Adrenal gland (tissue), 12 donors: ENCODE measurements around the gene HECW1. TPM values are rescaled to one million over a fixed set of nuclear protein-coding genes. Genes with fewer than 3 reads are reported as not detected.

ENCODE experiments used
- DNase-seq, 7 donors: peaks; one replicate each; pipeline ENCODE4 v3.0.0-alpha.2; 2019 to 2020
- H3K27ac ChIP-seq, 5 donors: fragments of 200-600 bp; sonication (generic) in 4 of 5; 1 replicate in 3 of 5; 2 replicates in 2 of 5; pipeline versions ENCODE4 v1.5.1 to v1.8.0; 2016 to 2020; ENCODE audit warnings: mild to moderate bottlenecking in 1 of 5
- H3K27me3 ChIP-seq: fragments of 200-600 bp; 2 replicates; pipeline ENCODE4 v1.8.0; 2021
- H3K36me3 ChIP-seq, 2 donors: fragments of 200-600 bp; replicated peaks in 1 of 2; 1 replicate in 1 of 2; 2 replicates in 1 of 2; pipeline versions ENCODE4 v1.5.1 to v1.8.0; 2018 to 2022
- H3K4me1 ChIP-seq, 2 donors: fragments of 200-600 bp; replicated peaks in 1 of 2; 1 replicate in 1 of 2; 2 replicates in 1 of 2; pipeline versions ENCODE4 v1.5.1 to v1.8.0; 2018 to 2021
- H3K4me3 ChIP-seq, 4 donors: fragments of 200-600 bp; sonication (generic) in 3 of 4; one replicate each; pipeline ENCODE4 v1.5.1; 2016 to 2018
- H3K9me3 ChIP-seq, 3 donors: fragments of 200-600 bp; sonication (generic) in 1 of 3; replicated peaks in 1 of 3; 1 replicate in 2 of 3; 2 replicates in 1 of 3; pipeline versions ENCODE4 v1.5.1 to v1.8.0; 2016 to 2021
- POLR2A ChIP-seq, 2 donors: fragments of 450-650 bp; IDR thresholded peaks; one replicate each; pipeline ENCODE4 v1.6.1; 2017; ENCODE audit warnings: antibody characterized with exemption in 2 of 2, mild to moderate bottlenecking in 2 of 2, moderate library complexity in 1 of 2
- WGBS, 4 donors: extraction: QIAGEN DNeasy Blood & Tissue Kit in 2 of 4; methylation state at CpG; one replicate each; pipeline versions ENCODE4 v1.1.5 to v1.1.7; 2013 to 2017; 5-methylcytosine and 5-hydroxymethylcytosine counted together
- intact Hi-C, 2 donors: fragments of 100-400 bp; cut with DNase I; formaldehyde crosslinking; loops; one replicate each; pipeline versions ENCODE4 v1.14.1 to v1.15.0; 2022 to 2023
- polyA plus RNA-seq, 3 donors: library from polyadenylated mRNA; stranded (reverse); fragments of 200-250 nt in 2 of 3; fragments of 350-450 nt in 1 of 3; fragmentation: Illumina TruSeq in 1 of 3; extraction: RNeasy Lipid Tissue Mini Kit (QIAGEN cat#74804) in 1 of 3; gene quantifications; one replicate each; pipeline ENCODE4 v1.2.3, GENCODE V29; 2013 to 2014
- total RNA-seq, 9 donors: library from RNA; depleted of rRNA in 4 of 9; stranded (reverse); fragments of >200 nt in 4 of 9; fragments of 120-200 nt in 1 of 9; fragmentation: NEBNext Ultra II Directional in 1 of 9; extraction: Animal tissue kit (Norgen Biotek cat#: 25700) in 1 of 9; gene quantifications; one replicate each; pipeline versions ENCODE4 v1.1.0 to v1.2.4, GENCODE V29; 2013 to 2023
- TF ChIP-seq, protein P1 (sequence below), 6 experiments: fragments of 450-650 bp in 4 of 6; fragments of 200-600 bp in 2 of 6; sonication (generic) in 1 of 6; IDR thresholded peaks; 1 replicate in 5 of 6; 2 replicates in 1 of 6; pipeline versions ENCODE4 v1.5.1 to v1.8.0; 2016 to 2021; ENCODE audit warnings: antibody characterized with exemption in 6 of 6, mild to moderate bottlenecking in 2 of 6, moderate library complexity in 1 of 6
- donor health status: healthy with polysubstance abuse.
- donor health status: Bipolar disorder and iron deficiency.
- donor health status: DM: yes; HTN: yes; CAD: no.
- donor health status: DM: no; HTN: no; CAD: no.
- donor health status: DM: no; HTN: no; CAD: no.
- donor health status: DM: yes; HTN: yes; CAD: no.

Gene HECW1
- total and polyA plus RNA-seq, 12 donors = under 0.01 to 3.2 (median 0.06) TPM; not detected in 4

DNA sequence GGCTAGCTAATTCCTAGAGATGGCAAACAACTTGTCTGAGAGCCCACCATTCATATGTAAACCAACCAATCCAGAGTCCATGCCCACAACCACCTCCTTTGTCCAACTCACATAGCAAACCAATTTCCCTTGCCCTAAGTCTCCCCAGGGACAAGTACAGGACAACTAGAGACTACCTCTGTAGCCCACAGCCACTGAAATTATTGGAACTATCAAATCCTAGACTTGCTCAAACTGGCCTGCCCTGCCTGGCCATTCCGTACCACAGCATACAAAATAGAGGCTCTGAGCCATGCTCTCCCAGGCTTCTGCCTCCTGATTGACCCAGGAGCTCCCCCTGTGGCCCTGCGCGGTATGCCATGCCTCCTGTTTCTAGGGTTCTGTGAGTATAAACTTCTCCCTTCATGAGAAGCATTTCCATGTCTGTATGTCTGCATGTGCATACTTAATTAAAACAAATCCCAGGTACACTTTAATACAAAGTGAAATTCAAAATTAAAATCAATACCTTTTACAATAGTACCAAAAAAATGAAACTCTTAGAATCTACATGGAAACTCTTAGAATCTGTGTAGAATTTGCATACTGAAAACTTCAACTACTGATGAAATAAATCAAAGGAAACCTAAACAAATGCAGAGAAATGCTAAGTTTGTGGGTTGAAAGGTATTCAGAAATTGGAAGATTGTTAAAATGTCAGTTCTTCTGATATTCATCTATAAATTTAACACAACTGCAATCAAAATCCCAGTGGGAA lies 4.0 kb upstream of the HECW1 start:
- no peak overlapping the region for H3K4me3 ChIP-seq
- peaks cover 10% of the 10 kb centered on the region in 2 donors for H3K4me1 ChIP-seq
- DNase-seq = peak; percentile 72 to 88 (median 78)
- 4 to 7% (median 5%) methylated on average over 3 of the region's 3 CpGs for WGBS, 4 donors
- no peak for TF ChIP-seq POLR2A (IDR thresholded peaks at IDR 0.05)
- TF ChIP-seq, protein P1, sequence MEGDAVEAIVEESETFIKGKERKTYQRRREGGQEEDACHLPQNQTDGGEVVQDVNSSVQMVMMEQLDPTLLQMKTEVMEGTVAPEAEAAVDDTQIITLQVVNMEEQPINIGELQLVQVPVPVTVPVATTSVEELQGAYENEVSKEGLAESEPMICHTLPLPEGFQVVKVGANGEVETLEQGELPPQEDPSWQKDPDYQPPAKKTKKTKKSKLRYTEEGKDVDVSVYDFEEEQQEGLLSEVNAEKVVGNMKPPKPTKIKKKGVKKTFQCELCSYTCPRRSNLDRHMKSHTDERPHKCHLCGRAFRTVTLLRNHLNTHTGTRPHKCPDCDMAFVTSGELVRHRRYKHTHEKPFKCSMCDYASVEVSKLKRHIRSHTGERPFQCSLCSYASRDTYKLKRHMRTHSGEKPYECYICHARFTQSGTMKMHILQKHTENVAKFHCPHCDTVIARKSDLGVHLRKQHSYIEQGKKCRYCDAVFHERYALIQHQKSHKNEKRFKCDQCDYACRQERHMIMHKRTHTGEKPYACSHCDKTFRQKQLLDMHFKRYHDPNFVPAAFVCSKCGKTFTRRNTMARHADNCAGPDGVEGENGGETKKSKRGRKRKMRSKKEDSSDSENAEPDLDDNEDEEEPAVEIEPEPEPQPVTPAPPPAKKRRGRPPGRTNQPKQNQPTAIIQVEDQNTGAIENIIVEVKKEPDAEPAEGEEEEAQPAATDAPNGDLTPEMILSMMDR (IDR thresholded peaks at IDR 0.05) = peak; percentile 66 to 91 (median 78)
- no peaks in the 10 kb centered on the region for H3K9me3 ChIP-seq
- peaks cover 33% of the 10 kb centered on the region for H3K27me3 ChIP-seq
- intact Hi-C loops = loop anchor here (5.0 to 10.0 kb wide), 3 partner anchors 146 to 166 kb away; no protein-coding TSS in a partner anchor
- no peak overlapping the region for H3K27ac ChIP-seq
- H3K36me3 ChIP-seq = no peaks in the 10 kb centered on the region

DNA sequence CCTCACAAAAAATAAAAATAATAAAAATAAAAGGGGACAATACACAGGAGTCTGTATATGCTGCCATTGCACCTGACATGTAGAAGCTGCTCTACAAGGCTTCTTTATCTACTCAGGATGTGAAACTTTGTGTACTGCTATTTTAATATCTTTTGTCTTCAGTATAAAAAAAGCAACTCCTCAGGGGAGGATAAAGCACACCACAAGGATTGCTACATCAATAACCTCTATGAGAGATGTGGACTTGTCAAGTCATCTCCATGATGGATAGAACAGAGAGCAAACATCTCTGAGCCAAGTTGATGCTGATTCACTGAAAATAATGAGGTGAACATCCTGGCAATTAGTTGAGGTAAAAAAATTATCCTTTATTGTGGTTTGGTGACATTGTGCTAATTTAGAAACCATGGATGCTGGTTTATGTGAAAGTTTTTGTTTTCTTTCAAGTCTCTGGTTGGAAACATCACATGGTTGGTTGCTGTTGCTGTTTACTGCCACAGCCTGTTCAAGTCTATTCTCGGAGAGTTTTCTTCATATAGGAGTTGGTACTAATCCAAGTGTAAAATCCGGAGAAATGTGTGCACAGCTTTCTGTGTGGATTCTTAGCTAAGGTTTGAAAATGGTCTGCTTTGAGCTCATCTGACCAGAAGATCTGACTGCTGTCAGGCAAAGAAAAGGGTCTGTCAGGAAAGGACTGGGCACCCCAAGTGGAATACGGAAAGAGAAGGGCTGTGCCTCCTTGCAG lies 1.5 kb upstream of the HECW1 start:
- Histone ChIP-seq H3K27me3 (peaks cover 57% of the 10 kb centered on the region), H3K4me3 (no peak overlapping the region), H3K27ac (no peak overlapping the region), H3K36me3 (no peaks in the 10 kb centered on the region), H3K4me1 (peaks cover 14 to 16% of the 10 kb centered on the region in 2 donors), H3K9me3 (no peaks in the 10 kb centered on the region)
- 55 to 62% (median 58%) methylated on average over 3 of the region's 3 CpGs for WGBS, 4 donors
- TF ChIP-seq POLR2A (IDR thresholded peaks at IDR 0.05) = no peak
- TF ChIP-seq, protein P1 (IDR thresholded peaks at IDR 0.05) = no peak
- intact Hi-C loops = no loop called here
- DNase-seq = no peak

DNA sequence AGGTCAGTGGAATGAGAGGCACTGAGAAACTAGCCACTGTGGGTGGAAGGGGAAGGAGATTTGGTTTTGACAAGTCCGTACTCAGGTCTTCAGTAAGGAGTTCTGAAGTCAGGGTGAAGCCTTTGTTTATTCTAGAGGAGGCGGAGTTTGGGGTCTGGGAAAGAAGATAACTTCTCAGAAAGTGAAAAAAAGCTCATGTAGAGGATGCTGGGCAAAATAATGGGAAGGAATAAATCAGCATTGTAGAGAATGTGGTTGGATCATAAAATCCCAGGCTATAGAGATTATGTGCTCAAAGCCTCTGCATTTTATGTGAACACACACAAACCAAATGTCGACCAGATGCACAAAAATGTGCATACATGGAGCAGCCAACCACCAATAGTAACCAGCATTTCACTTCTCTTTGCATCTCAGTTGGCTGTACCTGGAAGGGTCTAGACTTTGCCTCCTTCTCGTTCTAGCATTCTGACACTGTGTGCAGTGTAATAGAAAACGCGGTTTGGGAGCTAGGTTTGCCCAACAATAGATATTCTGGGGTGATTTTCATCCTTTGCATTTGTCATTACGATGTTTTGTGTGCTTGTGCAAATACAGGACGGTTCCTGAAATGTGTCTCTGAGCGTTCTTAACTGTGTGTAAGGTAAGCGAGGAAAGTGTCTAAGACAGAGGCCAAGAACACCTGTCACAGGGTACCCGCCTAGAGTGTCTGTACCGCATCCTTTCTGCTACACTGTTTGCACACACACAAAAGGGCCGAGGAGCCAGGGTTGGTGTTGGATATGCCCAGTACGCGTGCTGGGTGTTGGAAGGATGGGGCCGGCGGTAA lies 603 bp upstream of the HECW1 start:
- peaks cover 14 to 16% of the 10 kb centered on the region in 2 donors for H3K4me1 ChIP-seq

More for the DNA sequence above, 603 bp upstream of the HECW1 start:
- WGBS, 4 donors = 29 to 36% (median 32%) methylated on average over 10 to 17 of the region's 17 CpGs
- no peak for DNase-seq
- no peak for TF ChIP-seq POLR2A (IDR thresholded peaks at IDR 0.05)
- TF ChIP-seq, protein P1 (IDR thresholded peaks at IDR 0.05) = no peak
- H3K9me3 ChIP-seq = no peaks in the 10 kb centered on the region
- H3K27me3 ChIP-seq = peaks cover 57% of the 10 kb centered on the region
- no peaks in the 10 kb centered on the region for H3K36me3 ChIP-seq
- no peak overlapping the region for H3K27ac ChIP-seq
- peak overlapping the region in 1 of 4 donors; percentile 37 for H3K4me3 ChIP-seq
- intact Hi-C loops = no loop called here
